ENCODE measurements around the gene FAM53B.

FAM53B gene

DNA sequence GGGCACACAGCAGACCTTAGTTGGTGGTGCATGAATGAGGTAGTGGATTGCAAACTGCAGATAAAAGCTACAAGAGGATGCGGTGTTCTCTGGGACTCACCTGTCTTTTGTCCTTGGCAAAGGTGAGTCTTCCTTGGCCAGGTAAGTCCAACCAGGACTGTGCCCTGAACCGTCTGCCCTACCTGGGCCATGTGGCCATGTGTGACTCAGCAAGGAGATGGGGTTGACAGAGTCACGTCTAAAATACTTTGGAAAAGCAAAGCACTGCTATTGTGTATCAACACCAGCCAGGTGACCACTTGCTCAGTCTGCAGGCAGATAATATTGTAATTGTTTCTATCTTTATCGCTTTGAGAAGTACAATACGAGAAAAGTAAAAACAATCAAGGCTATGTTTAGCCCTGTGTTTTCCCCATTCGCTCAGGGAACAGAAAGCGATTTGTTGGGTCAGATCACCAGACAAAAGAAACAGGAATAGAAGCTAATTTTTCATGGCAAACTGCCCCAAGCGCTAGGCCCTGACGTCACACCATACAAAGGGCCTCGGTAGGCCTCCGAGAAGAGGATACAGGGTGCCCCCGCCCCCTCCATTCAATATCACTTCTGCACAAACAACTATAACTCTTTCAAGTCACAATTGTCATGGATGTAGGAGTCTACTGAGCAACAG, 57.3 kb downstream of the FAM53B start:
- no peak overlapping the region for H3K4ac ChIP-seq (ENCODE audit: low read depth in 1 of 2, low read length in 2 of 2)

GRCh38 chr10:124685261-124685660, 58.9 kb downstream of the FAM53B start:
- no peak overlapping the region for H3K23ac ChIP-seq (ENCODE audit: low read length in 2 of 2)
- no peak overlapping the region for H3K4ac ChIP-seq (ENCODE audit: low read depth in 1 of 2, low read length in 2 of 2)
- H4K91ac ChIP-seq (ENCODE audit: low read length), result no peak overlapping the region
- no peak overlapping the region for H3K18ac ChIP-seq (ENCODE audit: low read depth in 1 of 2, low read length in 2 of 2)
- no peak overlapping the region for H2AFZ ChIP-seq (ENCODE audit: low read depth, low read length)
- no peak overlapping the region for H3K4me2 ChIP-seq (ENCODE audit: low read length, poor library complexity, severe bottlenecking)
- no peak overlapping the region for H2BK15ac ChIP-seq (ENCODE audit: low read depth, poor library complexity, severe bottlenecking)
- no peaks in the 10 kb centered on the region for H3K27me3 ChIP-seq (ENCODE audit: control insufficient read depth in 1 of 2, insufficient read depth in 1 of 2, low read length in 2 of 2)
- DNase-seq, result no peak
- H2BK5ac ChIP-seq (ENCODE audit: low read depth, low read length, poor library complexity, severe bottlenecking), result no peak overlapping the region
- H2BK12ac ChIP-seq (ENCODE audit: low read length in 2 of 2), result no peak overlapping the region
- no peak overlapping the region for H2BK120ac ChIP-seq (ENCODE audit: low read depth, low read length)
- no peaks in the 10 kb centered on the region for H3K9me3 ChIP-seq (ENCODE audit: control insufficient read depth, low read length)
- WGBS, result 94% methylated on average over 12 of the region's 12 CpGs
- H3K27ac ChIP-seq (ENCODE audit: low read length, poor library complexity, severe bottlenecking), result no peak overlapping the region
- no peak overlapping the region for H3K9ac ChIP-seq (ENCODE audit: low read length)
- H3K36me3 ChIP-seq (ENCODE audit: control insufficient read depth in 1 of 2, insufficient read depth in 2 of 2, low read depth in 1 of 2, low read length in 2 of 2), result peaks cover 32 to 38% of the 10 kb centered on the region in 2 experiments
- H3K4me3 ChIP-seq (ENCODE audit: insufficient read depth in 1 of 2, low read depth in 1 of 2, low read length in 2 of 2), result no peak overlapping the region
- no peak overlapping the region for H4K8ac ChIP-seq (ENCODE audit: low read length)
- no peak overlapping the region for H3K14ac ChIP-seq (ENCODE audit: low read length in 2 of 2)
- peaks cover 17% of the 10 kb centered on the region for H3K79me1 ChIP-seq (replicated peaks; ENCODE audit: low read length, poor library complexity, severe bottlenecking)
- no peak overlapping the region for H2AK5ac ChIP-seq (ENCODE audit: low read length, severe bottlenecking)
- no peaks in the 10 kb centered on the region for H3K4me1 ChIP-seq (ENCODE audit: control insufficient read depth, insufficient read depth, low read depth, low read length)

More for the DNA sequence above, 57.3 kb downstream of the FAM53B start:
- no peak for DNase-seq
- H3K27me3 ChIP-seq (ENCODE audit: control insufficient read depth in 1 of 2, insufficient read depth in 1 of 2, low read length in 2 of 2), result no peaks in the 10 kb centered on the region
- no peak overlapping the region for H2BK120ac ChIP-seq (ENCODE audit: low read depth, low read length)
- H4K91ac ChIP-seq (ENCODE audit: low read length), result no peak overlapping the region
- H2BK5ac ChIP-seq (ENCODE audit: low read depth, low read length, poor library complexity, severe bottlenecking), result no peak overlapping the region
- H2AFZ ChIP-seq (ENCODE audit: low read depth, low read length), result no peak overlapping the region
- H3K4me3 ChIP-seq (ENCODE audit: insufficient read depth in 1 of 2, low read depth in 1 of 2, low read length in 2 of 2), result no peak overlapping the region
- no peak overlapping the region for H3K23ac ChIP-seq (ENCODE audit: low read length in 2 of 2)
- H3K4me2 ChIP-seq (ENCODE audit: low read length, poor library complexity, severe bottlenecking), result no peak overlapping the region
- no peak overlapping the region for H4K8ac ChIP-seq (ENCODE audit: low read length)
- WGBS, result 98% methylated on average over 7 of the region's 12 CpGs
- no peak overlapping the region for H3K27ac ChIP-seq (ENCODE audit: low read length, poor library complexity, severe bottlenecking)
- no peak overlapping the region for H3K14ac ChIP-seq (ENCODE audit: low read length in 2 of 2)
- no peaks in the 10 kb centered on the region for H3K9me3 ChIP-seq (ENCODE audit: control insufficient read depth, low read length)
- no peak overlapping the region for H2BK12ac ChIP-seq (ENCODE audit: low read length in 2 of 2)
- no peak overlapping the region for H3K9ac ChIP-seq (ENCODE audit: low read length)
- H2BK15ac ChIP-seq (ENCODE audit: low read depth, poor library complexity, severe bottlenecking), result no peak overlapping the region
- H3K4me1 ChIP-seq (ENCODE audit: control insufficient read depth, insufficient read depth, low read depth, low read length), result peaks cover 2% of the 10 kb centered on the region
- no peak overlapping the region for H3K18ac ChIP-seq (ENCODE audit: low read depth in 1 of 2, low read length in 2 of 2)
- peaks cover 27 to 32% of the 10 kb centered on the region in 2 experiments for H3K36me3 ChIP-seq (ENCODE audit: control insufficient read depth in 1 of 2, insufficient read depth in 2 of 2, low read depth in 1 of 2, low read length in 2 of 2)
- peaks cover 19% of the 10 kb centered on the region for H3K79me1 ChIP-seq (replicated peaks; ENCODE audit: low read length, poor library complexity, severe bottlenecking)
- H2AK5ac ChIP-seq (ENCODE audit: low read length, severe bottlenecking), result no peak overlapping the region

- H4K91ac ChIP-seq (ENCODE audit: low read length), result no peak overlapping the region
- H3K79me1 ChIP-seq (replicated peaks; ENCODE audit: low read length, poor library complexity, severe bottlenecking), result peaks cover 28% of the 10 kb centered on the region
- no peak overlapping the region for H3K4me2 ChIP-seq (ENCODE audit: low read length, poor library complexity, severe bottlenecking)
- no peak overlapping the region for H4K8ac ChIP-seq (ENCODE audit: low read length)
- no peak overlapping the region for H3K23ac ChIP-seq (ENCODE audit: low read length in 2 of 2)
- peaks cover 20 to 37% of the 10 kb centered on the region in 2 experiments for H3K36me3 ChIP-seq (ENCODE audit: control insufficient read depth in 1 of 2, insufficient read depth in 2 of 2, low read depth in 1 of 2, low read length in 2 of 2)
- H3K4me3 ChIP-seq (ENCODE audit: insufficient read depth in 1 of 2, low read depth in 1 of 2, low read length in 2 of 2), result no peak overlapping the region
- H2AK5ac ChIP-seq (ENCODE audit: low read length, severe bottlenecking), result no peak overlapping the region
- H2BK12ac ChIP-seq (ENCODE audit: low read length in 2 of 2), result no peak overlapping the region
- no peaks in the 10 kb centered on the region for H3K9me3 ChIP-seq (ENCODE audit: control insufficient read depth, low read length)
- 85% methylated on average over 5 of the region's 5 CpGs for WGBS
- no peak for DNase-seq
- no peak overlapping the region for H2AFZ ChIP-seq (ENCODE audit: low read depth, low read length)
- no peak overlapping the region for H2BK120ac ChIP-seq (ENCODE audit: low read depth, low read length)
- no peaks in the 10 kb centered on the region for H3K27me3 ChIP-seq (ENCODE audit: control insufficient read depth in 1 of 2, insufficient read depth in 1 of 2, low read length in 2 of 2)
- no peak overlapping the region for H3K18ac ChIP-seq (ENCODE audit: low read depth in 1 of 2, low read length in 2 of 2)
- no peak overlapping the region for H3K9ac ChIP-seq (ENCODE audit: low read length)
- no peaks in the 10 kb centered on the region for H3K4me1 ChIP-seq (ENCODE audit: control insufficient read depth, insufficient read depth, low read depth, low read length)
- no peak overlapping the region for H3K27ac ChIP-seq (ENCODE audit: low read length, poor library complexity, severe bottlenecking)
- H3K14ac ChIP-seq (ENCODE audit: low read length in 2 of 2), result no peak overlapping the region
- no peak overlapping the region for H2BK15ac ChIP-seq (ENCODE audit: low read depth, poor library complexity, severe bottlenecking)
- H2BK5ac ChIP-seq (ENCODE audit: low read depth, low read length, poor library complexity, severe bottlenecking), result no peak overlapping the region
- no peak overlapping the region for H3K4ac ChIP-seq (ENCODE audit: low read depth in 1 of 2, low read length in 2 of 2)
These were observed 60.4 kb downstream of the FAM53B start for GRCh38 chr10:124683814-124684213.

- Histone ChIP-seq H3K9ac (ENCODE audit: low read length) (peak overlapping the region; percentile 62), H3K4me2 (ENCODE audit: low read length, poor library complexity, severe bottlenecking) (no peak overlapping the region), H2BK15ac (ENCODE audit: low read depth, poor library complexity, severe bottlenecking) (no peak overlapping the region), H3K14ac (ENCODE audit: low read length in 2 of 2) (no peak overlapping the region), H3K9me3 (ENCODE audit: control insufficient read depth, low read length) (no peaks in the 10 kb centered on the region), H3K23ac (ENCODE audit: low read length in 2 of 2) (no peak overlapping the region), H3K18ac (ENCODE audit: low read depth in 1 of 2, low read length in 2 of 2) (no peak overlapping the region), H3K36me3 (ENCODE audit: control insufficient read depth in 1 of 2, insufficient read depth in 2 of 2, low read depth in 1 of 2, low read length in 2 of 2) (peaks cover 18 to 39% of the 10 kb centered on the region in 2 experiments), H3K27me3 (ENCODE audit: control insufficient read depth in 1 of 2, insufficient read depth in 1 of 2, low read length in 2 of 2) (no peaks in the 10 kb centered on the region), H4K8ac (ENCODE audit: low read length) (no peak overlapping the region), H3K4me3 (ENCODE audit: insufficient read depth in 1 of 2, low read depth in 1 of 2, low read length in 2 of 2) (no peak overlapping the region), H2BK5ac (ENCODE audit: low read depth, low read length, poor library complexity, severe bottlenecking) (no peak overlapping the region), H2AK5ac (ENCODE audit: low read length, severe bottlenecking) (no peak overlapping the region), H2BK120ac (ENCODE audit: low read depth, low read length) (no peak overlapping the region), H4K91ac (ENCODE audit: low read length) (no peak overlapping the region), H2AFZ (ENCODE audit: low read depth, low read length) (no peak overlapping the region), H3K4ac (ENCODE audit: low read depth in 1 of 2, low read length in 2 of 2) (no peak overlapping the region), H3K4me1 (ENCODE audit: control insufficient read depth, insufficient read depth, low read depth, low read length) (no peaks in the 10 kb centered on the region), H3K27ac (ENCODE audit: low read length, poor library complexity, severe bottlenecking) (no peak overlapping the region), H2BK12ac (ENCODE audit: low read length in 2 of 2) (no peak overlapping the region), H3K79me1 (replicated peaks; ENCODE audit: low read length, poor library complexity, severe bottlenecking) (peaks cover 42% of the 10 kb centered on the region)
- DNase-seq, result no peak
- WGBS, result 95% methylated on average over 35 of the region's 36 CpGs
These were observed 62.3 kb downstream of the FAM53B start for GRCh38 chr10:124681626-124682552.
